H1 (cell line): ENCODE results near the gene PPP1R3C. TPM values are rescaled to one million over a fixed set of nuclear protein-coding genes. Genes with fewer than 3 reads are reported as not detected.

Experiments
- CBX5 ChIP-seq: fragments of 300-800, 300-1000 bp; sonication (generic); IDR thresholded peaks from 2 replicates; pipeline ENCODE4 v1.7.1; 2016; ENCODE audit warnings: antibody characterized with exemption, low read length, low read depth
- CBX8 ChIP-seq: fragments of 300-800, 300-1000 bp; sonication (generic); IDR thresholded peaks from 2 replicates; pipeline ENCODE4 v1.7.1; 2016; ENCODE audit warnings: low read depth, low read length, borderline replicate concordance
- EGR1 ChIP-seq: IDR thresholded peaks from 2 replicates; pipeline ENCODE4 v1.6.1; 2011; ENCODE audit warnings: low read depth, low read length, borderline replicate concordance
- EZH2 ChIP-seq: fragments of 200-600 bp; sonication (generic); IDR thresholded peaks from 2 replicates; pipeline ENCODE4 v1.7.1; 2012; ENCODE audit warnings: low read depth, mild to moderate bottlenecking, moderate library complexity, low read length, inconsistent platforms; ENCODE audit not compliant: severe bottlenecking
- HDAC2 ChIP-seq, 2 experiments: fragments of 300-600 bp in 1 of 2; sonication (generic) in 1 of 2; IDR thresholded peaks; 2 replicates each; pipeline ENCODE4 v1.6.1; 2011 to 2012; ENCODE audit warnings: low read depth in 2 of 2, low read length in 2 of 2, mild to moderate bottlenecking in 2 of 2, moderate library complexity in 2 of 2, borderline replicate concordance in 1 of 2, inconsistent platforms in 1 of 2
- KDM5A ChIP-seq: fragments of 200-600 bp; IDR thresholded peaks from 2 replicates; pipeline ENCODE4 v1.7.1; 2012; ENCODE audit warnings: mild to moderate bottlenecking, low read length, inconsistent platforms, mixed read lengths
- SIRT6 ChIP-seq: IDR thresholded peaks from one replicate; pipeline ENCODE4 v1.7.1; 2012; ENCODE audit warnings: low read length, inconsistent platforms
- TBP ChIP-seq: IDR thresholded peaks from 2 replicates; pipeline ENCODE4 v1.6.1; 2011; ENCODE audit warnings: low read depth, low read length, improper control_type of control experiment
- polyA plus RNA-seq, 7 experiments: library from polyadenylated mRNA; depleted of rRNA in 3 of 7; stranded (reverse) in 5 of 7; unstranded in 2 of 7; fragments of >200 nt in 5 of 7; fragments of 200-250 nt in 2 of 7; gene quantifications; 1 replicate in 5 of 7; 2 replicates in 1 of 7; 4 replicates in 1 of 7; pipeline versions ENCODE4 v1.2.1 to v1.2.3, GENCODE V29; 2011 to 2013; ENCODE audit warnings: missing spikeins in 2 of 7, mixed read lengths in 2 of 7
- total RNA-seq: library from RNA; stranded (reverse); fragmentation: NEBNext Ultra II Directional; extraction: Animal tissue kit (Norgen Biotek cat#: 25700); gene quantifications from 2 replicates; pipeline ENCODE4 v1.2.1, GENCODE V29; 2021
- TF ChIP-seq, protein P1 (sequence below): fragments of 300-600 bp; sonication (generic); IDR thresholded peaks from 2 replicates; pipeline ENCODE4 v1.7.1; 2012; ENCODE audit warnings: low read length, moderate library complexity, mild to moderate bottlenecking, inconsistent platforms; ENCODE audit not compliant: insufficient replicate concordance

PPP1R3C gene
- total and polyA plus RNA-seq, 2 of the 8 experiments (the other 6 are each of a cell fraction or from before 2014, with no cell fraction given), result 1.3 TPM

DNA sequence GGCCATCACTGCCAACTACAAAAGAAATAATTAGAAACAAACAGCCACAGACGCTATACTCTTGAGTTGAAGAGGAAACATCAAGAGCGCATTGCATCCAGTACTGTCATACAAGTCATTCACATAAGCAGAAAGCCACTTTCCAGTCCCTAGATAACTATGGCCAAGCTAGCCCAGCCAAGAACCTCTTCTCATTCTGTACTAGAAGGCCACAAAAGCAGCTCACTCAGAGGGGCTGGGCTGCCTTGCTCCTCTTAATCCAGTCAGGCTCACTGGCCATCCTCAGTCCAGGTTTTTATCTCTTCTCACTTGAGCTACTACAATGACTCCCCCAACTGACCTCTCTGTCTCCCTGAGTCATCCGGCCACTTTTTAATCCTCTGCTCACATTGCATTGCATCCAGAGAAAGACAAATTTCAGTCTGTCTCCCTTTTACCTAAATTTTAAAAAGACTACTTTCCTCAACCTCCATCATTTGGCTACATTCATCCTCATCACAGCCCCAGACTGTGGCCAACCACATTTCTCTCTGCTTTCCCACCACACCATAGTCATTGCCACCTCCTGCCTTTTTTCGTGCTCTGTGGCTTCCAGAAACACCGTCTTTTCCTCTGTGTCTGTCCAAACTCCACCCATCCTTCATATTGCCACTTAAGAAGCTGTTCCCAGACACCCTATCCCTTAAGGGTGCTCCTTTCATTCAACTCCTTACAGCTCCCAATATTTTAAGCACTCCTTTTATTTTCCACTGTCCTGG is 25.0 kb downstream of the PPP1R3C start (continued):
- TF ChIP-seq, protein P1, sequence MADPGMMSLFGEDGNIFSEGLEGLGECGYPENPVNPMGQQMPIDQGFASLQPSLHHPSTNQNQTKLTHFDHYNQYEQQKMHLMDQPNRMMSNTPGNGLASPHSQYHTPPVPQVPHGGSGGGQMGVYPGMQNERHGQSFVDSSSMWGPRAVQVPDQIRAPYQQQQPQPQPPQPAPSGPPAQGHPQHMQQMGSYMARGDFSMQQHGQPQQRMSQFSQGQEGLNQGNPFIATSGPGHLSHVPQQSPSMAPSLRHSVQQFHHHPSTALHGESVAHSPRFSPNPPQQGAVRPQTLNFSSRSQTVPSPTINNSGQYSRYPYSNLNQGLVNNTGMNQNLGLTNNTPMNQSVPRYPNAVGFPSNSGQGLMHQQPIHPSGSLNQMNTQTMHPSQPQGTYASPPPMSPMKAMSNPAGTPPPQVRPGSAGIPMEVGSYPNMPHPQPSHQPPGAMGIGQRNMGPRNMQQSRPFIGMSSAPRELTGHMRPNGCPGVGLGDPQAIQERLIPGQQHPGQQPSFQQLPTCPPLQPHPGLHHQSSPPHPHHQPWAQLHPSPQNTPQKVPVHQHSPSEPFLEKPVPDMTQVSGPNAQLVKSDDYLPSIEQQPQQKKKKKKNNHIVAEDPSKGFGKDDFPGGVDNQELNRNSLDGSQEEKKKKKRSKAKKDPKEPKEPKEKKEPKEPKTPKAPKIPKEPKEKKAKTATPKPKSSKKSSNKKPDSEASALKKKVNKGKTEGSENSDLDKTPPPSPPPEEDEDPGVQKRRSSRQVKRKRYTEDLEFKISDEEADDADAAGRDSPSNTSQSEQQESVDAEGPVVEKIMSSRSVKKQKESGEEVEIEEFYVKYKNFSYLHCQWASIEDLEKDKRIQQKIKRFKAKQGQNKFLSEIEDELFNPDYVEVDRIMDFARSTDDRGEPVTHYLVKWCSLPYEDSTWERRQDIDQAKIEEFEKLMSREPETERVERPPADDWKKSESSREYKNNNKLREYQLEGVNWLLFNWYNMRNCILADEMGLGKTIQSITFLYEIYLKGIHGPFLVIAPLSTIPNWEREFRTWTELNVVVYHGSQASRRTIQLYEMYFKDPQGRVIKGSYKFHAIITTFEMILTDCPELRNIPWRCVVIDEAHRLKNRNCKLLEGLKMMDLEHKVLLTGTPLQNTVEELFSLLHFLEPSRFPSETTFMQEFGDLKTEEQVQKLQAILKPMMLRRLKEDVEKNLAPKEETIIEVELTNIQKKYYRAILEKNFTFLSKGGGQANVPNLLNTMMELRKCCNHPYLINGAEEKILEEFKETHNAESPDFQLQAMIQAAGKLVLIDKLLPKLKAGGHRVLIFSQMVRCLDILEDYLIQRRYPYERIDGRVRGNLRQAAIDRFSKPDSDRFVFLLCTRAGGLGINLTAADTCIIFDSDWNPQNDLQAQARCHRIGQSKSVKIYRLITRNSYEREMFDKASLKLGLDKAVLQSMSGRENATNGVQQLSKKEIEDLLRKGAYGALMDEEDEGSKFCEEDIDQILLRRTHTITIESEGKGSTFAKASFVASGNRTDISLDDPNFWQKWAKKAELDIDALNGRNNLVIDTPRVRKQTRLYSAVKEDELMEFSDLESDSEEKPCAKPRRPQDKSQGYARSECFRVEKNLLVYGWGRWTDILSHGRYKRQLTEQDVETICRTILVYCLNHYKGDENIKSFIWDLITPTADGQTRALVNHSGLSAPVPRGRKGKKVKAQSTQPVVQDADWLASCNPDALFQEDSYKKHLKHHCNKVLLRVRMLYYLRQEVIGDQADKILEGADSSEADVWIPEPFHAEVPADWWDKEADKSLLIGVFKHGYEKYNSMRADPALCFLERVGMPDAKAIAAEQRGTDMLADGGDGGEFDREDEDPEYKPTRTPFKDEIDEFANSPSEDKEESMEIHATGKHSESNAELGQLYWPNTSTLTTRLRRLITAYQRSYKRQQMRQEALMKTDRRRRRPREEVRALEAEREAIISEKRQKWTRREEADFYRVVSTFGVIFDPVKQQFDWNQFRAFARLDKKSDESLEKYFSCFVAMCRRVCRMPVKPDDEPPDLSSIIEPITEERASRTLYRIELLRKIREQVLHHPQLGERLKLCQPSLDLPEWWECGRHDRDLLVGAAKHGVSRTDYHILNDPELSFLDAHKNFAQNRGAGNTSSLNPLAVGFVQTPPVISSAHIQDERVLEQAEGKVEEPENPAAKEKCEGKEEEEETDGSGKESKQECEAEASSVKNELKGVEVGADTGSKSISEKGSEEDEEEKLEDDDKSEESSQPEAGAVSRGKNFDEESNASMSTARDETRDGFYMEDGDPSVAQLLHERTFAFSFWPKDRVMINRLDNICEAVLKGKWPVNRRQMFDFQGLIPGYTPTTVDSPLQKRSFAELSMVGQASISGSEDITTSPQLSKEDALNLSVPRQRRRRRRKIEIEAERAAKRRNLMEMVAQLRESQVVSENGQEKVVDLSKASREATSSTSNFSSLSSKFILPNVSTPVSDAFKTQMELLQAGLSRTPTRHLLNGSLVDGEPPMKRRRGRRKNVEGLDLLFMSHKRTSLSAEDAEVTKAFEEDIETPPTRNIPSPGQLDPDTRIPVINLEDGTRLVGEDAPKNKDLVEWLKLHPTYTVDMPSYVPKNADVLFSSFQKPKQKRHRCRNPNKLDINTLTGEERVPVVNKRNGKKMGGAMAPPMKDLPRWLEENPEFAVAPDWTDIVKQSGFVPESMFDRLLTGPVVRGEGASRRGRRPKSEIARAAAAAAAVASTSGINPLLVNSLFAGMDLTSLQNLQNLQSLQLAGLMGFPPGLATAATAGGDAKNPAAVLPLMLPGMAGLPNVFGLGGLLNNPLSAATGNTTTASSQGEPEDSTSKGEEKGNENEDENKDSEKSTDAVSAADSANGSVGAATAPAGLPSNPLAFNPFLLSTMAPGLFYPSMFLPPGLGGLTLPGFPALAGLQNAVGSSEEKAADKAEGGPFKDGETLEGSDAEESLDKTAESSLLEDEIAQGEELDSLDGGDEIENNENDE, result no peak
- TF ChIP-seq EZH2, result no peak
- no peak for TF ChIP-seq EGR1
- TF ChIP-seq TBP, result no peak
- TF ChIP-seq SIRT6, result no peak
- no peak for TF ChIP-seq KDM5A
- no peak for TF ChIP-seq CBX5
- no peak for TF ChIP-seq HDAC2 (IDR thresholded peaks at IDR 0.05; ENCODE audit: borderline replicate concordance in 1 of 2, low read depth in 2 of 2, low read length in 2 of 2)
- no peak for TF ChIP-seq CBX8
